Tibial nerve (tissue), 4 donors: ENCODE data around the gene NDUFB2.

ENCODE experiments used
- EP300 ChIP-seq, 2 donors: sonication (generic); formaldehyde crosslinking; IDR thresholded peaks; one replicate each; pipeline ENCODE4 v1.6.1; 2017; ENCODE audit warnings: antibody characterized with exemption in 2 of 2, mild to moderate bottlenecking in 1 of 2
- POLR2A ChIP-seq, 2 donors: fragments of 450-650 bp; IDR thresholded peaks; one replicate each; pipeline ENCODE4 v1.6.1; 2017; ENCODE audit warnings: antibody characterized with exemption in 2 of 2, mild to moderate bottlenecking in 2 of 2, moderate library complexity in 2 of 2
- TF ChIP-seq, protein P1 (sequence below), 5 experiments: fragments of 200-600 bp in 3 of 5; fragments of 450-650 bp in 2 of 5; sonication (generic) in 3 of 5; IDR thresholded peaks; one replicate each; pipeline ENCODE4 v1.5.1; 2016 to 2019; ENCODE audit warnings: antibody characterized with exemption in 5 of 5, mild to moderate bottlenecking in 3 of 5, moderate library complexity in 2 of 5

- TF ChIP-seq, protein P1, sequence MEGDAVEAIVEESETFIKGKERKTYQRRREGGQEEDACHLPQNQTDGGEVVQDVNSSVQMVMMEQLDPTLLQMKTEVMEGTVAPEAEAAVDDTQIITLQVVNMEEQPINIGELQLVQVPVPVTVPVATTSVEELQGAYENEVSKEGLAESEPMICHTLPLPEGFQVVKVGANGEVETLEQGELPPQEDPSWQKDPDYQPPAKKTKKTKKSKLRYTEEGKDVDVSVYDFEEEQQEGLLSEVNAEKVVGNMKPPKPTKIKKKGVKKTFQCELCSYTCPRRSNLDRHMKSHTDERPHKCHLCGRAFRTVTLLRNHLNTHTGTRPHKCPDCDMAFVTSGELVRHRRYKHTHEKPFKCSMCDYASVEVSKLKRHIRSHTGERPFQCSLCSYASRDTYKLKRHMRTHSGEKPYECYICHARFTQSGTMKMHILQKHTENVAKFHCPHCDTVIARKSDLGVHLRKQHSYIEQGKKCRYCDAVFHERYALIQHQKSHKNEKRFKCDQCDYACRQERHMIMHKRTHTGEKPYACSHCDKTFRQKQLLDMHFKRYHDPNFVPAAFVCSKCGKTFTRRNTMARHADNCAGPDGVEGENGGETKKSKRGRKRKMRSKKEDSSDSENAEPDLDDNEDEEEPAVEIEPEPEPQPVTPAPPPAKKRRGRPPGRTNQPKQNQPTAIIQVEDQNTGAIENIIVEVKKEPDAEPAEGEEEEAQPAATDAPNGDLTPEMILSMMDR (IDR thresholded peaks at IDR 0.05): no peak
- TF ChIP-seq EP300 (IDR thresholded peaks at IDR 0.05): no peak
- no peak for TF ChIP-seq POLR2A (IDR thresholded peaks at IDR 0.05)
Measured at GRCh38 chr7:140679186-140679585, 17.3 kb upstream of the NDUFB2 start.
